ENCODE results near the gene HS6ST2. TPM values are rescaled to one million over a fixed set of nuclear protein-coding genes. Genes with fewer than 3 reads are reported as not detected.
A peak's percentile ranks its signal among the peaks of the same experiment; 100 is the strongest.

HS6ST2 gene
- polyA plus RNA-seq, 1 of the 3 experiments (the other 2 are of a cell fraction), result 0.05 TPM

- H3K9me2 ChIP-seq, result no peaks in the 10 kb centered on the region
- H2AFZ ChIP-seq (ENCODE audit: low read depth), result no peak overlapping the region
- no peaks in the 10 kb centered on the region for H3F3A ChIP-seq (replicated peaks; ENCODE audit: insufficient read depth)
- H3K27ac ChIP-seq (ENCODE audit: low read depth in 2 of 2, low read length in 1 of 2), result peak overlapping the region in 1 of 2 experiments; percentile 48; a peak in 1 of 4 replicates
- H3K4me1 ChIP-seq (ENCODE audit: control insufficient read depth in 1 of 2, insufficient read depth in 2 of 2, low read depth in 1 of 2, low read length in 1 of 2), result peaks cover 0 to 12% of the 10 kb centered on the region in 2 experiments; a peak in 1 of 4 replicates
- H3K9me3 ChIP-seq, result no peaks in the 10 kb centered on the region
- H3K4me2 ChIP-seq, result no peak overlapping the region
- no peaks in the 10 kb centered on the region for H3K36me3 ChIP-seq (replicated peaks in 1 of 2; ENCODE audit: control insufficient read depth in 1 of 2, insufficient read depth in 2 of 2, low read length in 1 of 2)
- 11% methylated on average over 1 of the region's 1 CpG for WGBS (ENCODE audit: low lambda C conversion rate)
- TF ChIP-seq RCOR1 (IDR thresholded peaks at IDR 0.05; ENCODE audit: low read length), result no peak
- TF ChIP-seq NRF1 (IDR thresholded peaks at IDR 0.05; ENCODE audit: low read depth, low read length), result no peak
- TF ChIP-seq ELF1 (IDR thresholded peaks at IDR 0.05), result no peak
- TF ChIP-seq IRF3 (IDR thresholded peaks at IDR 0.05; ENCODE audit: low read depth, low read length), result no peak
- TF ChIP-seq FOXM1 (IDR thresholded peaks at IDR 0.05; ENCODE audit: low read depth), result no peak
- no peak overlapping the region for H3K9ac ChIP-seq
- DNase-seq, result no peak
- H3K4me3 ChIP-seq (ENCODE audit: low read depth in 2 of 2, low read length in 1 of 2), result no peak overlapping the region
- CTCF ChIA-PET, result interaction anchor here (3.5 kb wide), 1 partner anchor 10 kb away, joined by 15 read pairs; no protein-coding TSS in a partner anchor
- H3K27me3 ChIP-seq (ENCODE audit: insufficient read depth), result peaks cover 8% of the 10 kb centered on the region; the same call in 1 of the 2 replicates
- H3K79me2 ChIP-seq (ENCODE audit: insufficient read depth), result no peaks in the 10 kb centered on the region
- no peaks in the 10 kb centered on the region for H4K20me1 ChIP-seq (ENCODE audit: insufficient read depth)
- POLR2A ChIA-PET, result no interaction called here
Observed at GRCh38 chrX:132730726-132731125, 227.7 kb downstream of the HS6ST2 start.

GRCh38 chrX:132730266-132730665 is 228.2 kb downstream of the HS6ST2 start:
- H3K9me2 ChIP-seq, result no peaks in the 10 kb centered on the region
- no peaks in the 10 kb centered on the region for H3K9me3 ChIP-seq
- H2AFZ ChIP-seq (ENCODE audit: low read depth), result no peak overlapping the region
- WGBS (ENCODE audit: low lambda C conversion rate), result 20% methylated on average over 7 of the region's 10 CpGs
- ChIA-PET POLR2A (no interaction called here), CTCF (interaction anchor here (2.0 to 3.5 kb wide), 2 partner anchors 11 to 23 kb away, joined by 6 to 15 read pairs; no protein-coding TSS in a partner anchor)
- H3K9ac ChIP-seq, result no peak overlapping the region
- H3K4me2 ChIP-seq, result no peak overlapping the region
- TF ChIP-seq GATA2 (CRISPR knock-in tag; IDR thresholded peaks at IDR 0.05) (peak; percentile 37; the same call in 1 of the 2 replicates), YY1 (IDR thresholded peaks at IDR 0.05; ENCODE audit: low read depth) (no peak)
- H3K4me3 ChIP-seq (ENCODE audit: low read depth in 2 of 2, low read length in 1 of 2), result no peak overlapping the region
- no peaks in the 10 kb centered on the region for H4K20me1 ChIP-seq (ENCODE audit: insufficient read depth)
- no peaks in the 10 kb centered on the region for H3K36me3 ChIP-seq (replicated peaks in 1 of 2; ENCODE audit: control insufficient read depth in 1 of 2, insufficient read depth in 2 of 2, low read length in 1 of 2)
- peaks cover 8% of the 10 kb centered on the region; the same call in 1 of the 2 replicates for H3K27me3 ChIP-seq (ENCODE audit: insufficient read depth)
- no peaks in the 10 kb centered on the region for H3F3A ChIP-seq (replicated peaks; ENCODE audit: insufficient read depth)
- H3K27ac ChIP-seq (ENCODE audit: low read depth in 2 of 2, low read length in 1 of 2), result peak overlapping the region in 1 of 2 experiments; percentile 55; a peak in 1 of 4 replicates
- H3K4me1 ChIP-seq (ENCODE audit: control insufficient read depth in 1 of 2, insufficient read depth in 2 of 2, low read depth in 1 of 2, low read length in 1 of 2), result peaks cover 0 to 12% of the 10 kb centered on the region in 2 experiments; a peak in 1 of 4 replicates
- no peaks in the 10 kb centered on the region for H3K79me2 ChIP-seq (ENCODE audit: insufficient read depth)
- DNase-seq, result peak; percentile 10

- TF ChIP-seq MXI1 (IDR thresholded peaks at IDR 0.05; ENCODE audit: low read depth, low read length), result no peak
- TF ChIP-seq TCF12 (IDR thresholded peaks at IDR 0.05), result no peak
- TF ChIP-seq FOXM1 (IDR thresholded peaks at IDR 0.05; ENCODE audit: low read depth), result no peak
- TF ChIP-seq RXRA (IDR thresholded peaks at IDR 0.05; ENCODE audit: borderline replicate concordance, low read depth), result no peak
- no peak for TF ChIP-seq EZH2phosphoT487 (IDR thresholded peaks at IDR 0.05; ENCODE audit: borderline replicate concordance, low read depth)
- no peak for TF ChIP-seq RCOR1 (IDR thresholded peaks at IDR 0.05; ENCODE audit: low read length)
- TF ChIP-seq SMC3 (IDR thresholded peaks at IDR 0.05; ENCODE audit: low read depth, low read length), result no peak
- no peak for TF ChIP-seq FOSL2 (IDR thresholded peaks at IDR 0.05; ENCODE audit: borderline replicate concordance, low read depth)
- no peak for TF ChIP-seq CHD2 (IDR thresholded peaks at IDR 0.05; ENCODE audit: low read length, partially characterized antibody)
- TF ChIP-seq JUND (IDR thresholded peaks at IDR 0.05), result no peak
- TF ChIP-seq USF2 (IDR thresholded peaks at IDR 0.05; ENCODE audit: borderline replicate concordance, low read depth, low read length), result no peak
- DNase-seq, result no peak
- CTCF ChIA-PET, result interaction anchor here (2.0 to 3.5 kb wide), 2 partner anchors 13 to 21 kb away, joined by 6 to 15 read pairs; no protein-coding TSS in a partner anchor
Observed at GRCh38 chrX:132728296-132728695, 230.1 kb downstream of the HS6ST2 start.

More at GRCh38 chrX:132728296-132728695, 230.1 kb downstream of the HS6ST2 start:
- H3K27ac ChIP-seq (ENCODE audit: low read depth in 2 of 2, low read length in 1 of 2), result no peak overlapping the region
- POLR2A ChIA-PET, result no interaction called here
- peaks cover 0 to 12% of the 10 kb centered on the region in 2 experiments; a peak in 1 of 4 replicates for H3K4me1 ChIP-seq (ENCODE audit: control insufficient read depth in 1 of 2, insufficient read depth in 2 of 2, low read depth in 1 of 2, low read length in 1 of 2)
- no peaks in the 10 kb centered on the region for H3K79me2 ChIP-seq (ENCODE audit: insufficient read depth)
- WGBS (ENCODE audit: low lambda C conversion rate), result 18% methylated on average over 6 of the region's 6 CpGs
- H4K20me1 ChIP-seq (ENCODE audit: insufficient read depth), result no peaks in the 10 kb centered on the region
- no peaks in the 10 kb centered on the region; the same call in 1 of the 2 replicates for H3K9me3 ChIP-seq
- H3K9me2 ChIP-seq, result no peaks in the 10 kb centered on the region
- H3F3A ChIP-seq (replicated peaks; ENCODE audit: insufficient read depth), result no peaks in the 10 kb centered on the region
- no peak overlapping the region for H3K4me2 ChIP-seq
- no peak overlapping the region for H3K4me3 ChIP-seq (ENCODE audit: low read depth in 2 of 2, low read length in 1 of 2)
- no peak overlapping the region for H3K9ac ChIP-seq
- no peaks in the 10 kb centered on the region for H3K36me3 ChIP-seq (replicated peaks in 1 of 2; ENCODE audit: control insufficient read depth in 1 of 2, insufficient read depth in 2 of 2, low read length in 1 of 2)
- H2AFZ ChIP-seq (ENCODE audit: low read depth), result no peak overlapping the region
- H3K27me3 ChIP-seq (ENCODE audit: insufficient read depth), result peaks cover 8% of the 10 kb centered on the region; the same call in 1 of the 2 replicates

All from SK-N-SH (cell line).